RPMI8226 (cell line): ENCODE results near the gene NAA10.

Source experiments
- DNase-seq: peaks from one replicate; pipeline ENCODE4 v3.0.0-alpha.2; 2015

Gene NAA10

GRCh38 chrX:153882557-153882956 is 52.3 kb downstream of the NAA10 start:
- no peak for DNase-seq

DNA sequence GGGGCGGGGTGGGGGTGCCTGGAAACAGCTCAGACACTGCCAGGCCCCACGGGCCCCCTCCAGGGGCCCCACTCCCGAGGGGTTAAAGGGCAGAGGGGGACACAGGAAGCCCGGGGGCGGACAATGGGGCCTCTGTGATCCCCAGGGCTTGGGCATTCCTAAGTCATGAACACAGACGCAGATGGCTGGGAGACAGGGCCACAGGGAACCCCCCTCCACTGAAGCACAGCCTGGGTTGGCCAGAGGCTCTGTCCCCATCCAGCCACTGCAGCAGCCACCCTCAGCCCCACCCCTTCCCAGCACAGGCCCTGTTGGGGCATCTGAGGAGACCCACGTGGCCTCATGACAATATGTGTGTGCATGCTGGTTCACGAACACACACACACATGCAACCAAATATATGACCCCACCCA is 52.7 kb downstream of the NAA10 start:
- DNase-seq: no peak

- DNase-seq: no peak
Measured at GRCh38 chrX:153881281-153881680, 53.6 kb downstream of the NAA10 start.

GRCh38 chrX:153880440-153880815 is 54.4 kb downstream of the NAA10 start:
- no peak for DNase-seq

DNA sequence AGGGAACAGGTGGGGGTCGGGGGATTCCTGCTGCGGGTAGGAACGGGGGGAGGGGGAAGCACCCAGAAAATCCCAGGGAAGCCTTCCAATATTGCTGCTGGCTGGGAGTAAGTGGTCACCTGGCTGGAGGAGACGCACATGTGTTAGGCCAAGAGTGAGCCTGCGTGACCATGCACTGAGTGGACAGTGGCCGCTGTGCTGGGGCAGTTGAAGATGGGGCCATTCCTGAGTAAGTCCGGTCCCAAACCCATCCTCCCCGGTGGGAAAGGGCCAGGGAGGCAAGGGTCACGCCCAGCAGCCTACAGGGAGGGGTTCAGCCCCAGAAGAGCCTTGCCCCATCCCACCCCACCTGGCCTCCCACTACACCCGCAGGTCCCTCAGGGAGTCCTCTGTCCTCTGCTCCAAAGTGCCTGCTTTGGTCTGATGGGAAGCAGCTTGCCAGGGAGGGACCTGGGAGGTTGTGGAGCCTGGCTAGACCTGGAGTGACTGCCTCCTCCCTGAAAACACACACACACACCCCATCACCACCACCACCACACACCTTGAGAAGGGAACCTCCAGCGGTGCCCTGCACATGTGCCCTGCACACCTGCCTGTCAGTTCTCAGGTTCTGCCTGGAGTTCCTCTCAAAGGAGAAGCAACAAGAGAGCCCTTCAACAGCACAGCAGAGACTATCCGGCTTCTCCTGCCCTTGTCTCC is 54.9 kb downstream of the NAA10 start:
- no peak for DNase-seq
